Endothelial cell of umbilical vein (primary cell): ENCODE measurements around the gene CCDC70. TPM values are rescaled to one million over a fixed set of nuclear protein-coding genes. Genes with fewer than 3 reads are reported as not detected.

ENCODE experiments used
- BruUV-seq: library from RNA; stranded (reverse); fragments of 400-500 nt; replicated peaks from 2 replicates; lab custom pipeline; 2021; lab: Mats Ljungman, UMichigan
- CTCF ChIA-PET: fragments of 300-600, 350-600 bp; sonication (Branson Sonifier 250); formaldehyde crosslinking; loops from one replicate; lab custom pipeline; 2021; ENCODE audit warnings: antibody characterized with exemption, inconsistent platforms; lab: Charles Lee
- POLR2A ChIA-PET: fragments of 300-600, 350-600 bp; sonication (Branson Sonifier 250); formaldehyde crosslinking; loops from one replicate; lab custom pipeline; 2021; ENCODE audit warnings: antibody characterized with exemption, inconsistent platforms; lab: Charles Lee
- DNase-seq: peaks from one replicate; pipeline ENCODE4 v3.0.0-alpha.2; 2011; ENCODE audit warnings: low read depth, low spot score
- FAIRE-seq: peaks from 2 replicates; lab custom pipeline; 2011; peaks lifted over from hg19 to GRCh38; lab: Jason Lieb, UNC
- H2AFZ ChIP-seq: 2 replicates; pipeline ENCODE4 v1.6.0; 2012; ENCODE audit warnings: low read depth, low read length, control low read depth, inconsistent platforms
- H3K27ac ChIP-seq: 2 replicates; pipeline ENCODE4 v1.5.1; 2011; ENCODE audit warnings: low read depth, mild to moderate bottlenecking, control low read depth, low read length, moderate library complexity; ENCODE audit not compliant: insufficient read depth
- H3K27me3 ChIP-seq, 2 experiments: 2 replicates each; pipeline versions ENCODE4 v1.6.0 to v1.6.1; 2011; ENCODE audit warnings: low read length in 2 of 2, mixed read lengths in 1 of 2; ENCODE audit not compliant: control insufficient read depth in 2 of 2, insufficient read depth in 2 of 2
- H3K36me3 ChIP-seq, 2 experiments: 2 replicates in 1 of 2; 3 replicates in 1 of 2; pipeline ENCODE4 v1.5.1; 2011; ENCODE audit warnings: low read length in 2 of 2, mild to moderate bottlenecking in 1 of 2, moderate library complexity in 1 of 2; ENCODE audit not compliant: control insufficient read depth in 2 of 2, insufficient read depth in 2 of 2; ENCODE audit errors: extremely low read depth in 1 of 2
- H3K4me1 ChIP-seq: 3 replicates; pipeline ENCODE4 v1.5.1; 2011; ENCODE audit warnings: mild to moderate bottlenecking, low read length; ENCODE audit not compliant: control insufficient read depth, insufficient read depth; ENCODE audit errors: extremely low read depth
- H3K4me2 ChIP-seq: 2 replicates; pipeline ENCODE4 v1.6.1; 2011; ENCODE audit warnings: low read length, control low read depth, mixed read lengths; ENCODE audit not compliant: insufficient read depth
- H3K4me3 ChIP-seq, 3 experiments: fragments of 200-600 bp in 1 of 3; sonication (generic), shearing (Covaris generic) in 1 of 3; replicated peaks in 1 of 3; 2 replicates each; pipeline ENCODE4 v1.5.1; 2011 to 2016; ENCODE audit warnings: control low read depth in 3 of 3, low read length in 3 of 3, mild to moderate bottlenecking in 2 of 3, inconsistent platforms in 1 of 3, low read depth in 1 of 3, moderate library complexity in 1 of 3; ENCODE audit not compliant: insufficient read depth in 1 of 3
- H3K79me2 ChIP-seq: 2 replicates; pipeline ENCODE4 v1.6.0; 2012; ENCODE audit warnings: low read length, inconsistent platforms; ENCODE audit not compliant: control insufficient read depth, insufficient read depth
- H3K9ac ChIP-seq: replicated peaks from 2 replicates; pipeline ENCODE3; 2011; ENCODE audit warnings: low read length, control low read depth; ENCODE audit not compliant: insufficient read depth; ENCODE audit errors: extremely low read depth
- H3K9me1 ChIP-seq: replicated peaks from 3 replicates; pipeline ENCODE4 v1.6.0; 2011; ENCODE audit warnings: mild to moderate bottlenecking, low read length; ENCODE audit not compliant: control insufficient read depth, insufficient read depth; ENCODE audit errors: extremely low read depth
- H3K9me3 ChIP-seq: replicated peaks from 2 replicates; pipeline ENCODE4 v1.5.1; 2012; ENCODE audit warnings: low read length, inconsistent platforms; ENCODE audit not compliant: control insufficient read depth, insufficient read depth
- H4K20me1 ChIP-seq: replicated peaks from 2 replicates; pipeline ENCODE3; 2011; ENCODE audit warnings: mild to moderate bottlenecking, low read length; ENCODE audit not compliant: control insufficient read depth, insufficient read depth; ENCODE audit errors: extremely low read depth
- CTCF ChIP-seq, 2 donors: IDR thresholded peaks; 1 replicate in 1 of 2; 2 replicates in 1 of 2; pipeline ENCODE4 v1.5.1; 2011; ENCODE audit warnings: low read length in 2 of 2, mild to moderate bottlenecking in 2 of 2, moderate library complexity in 2 of 2, control low read depth in 1 of 2, inconsistent platforms in 1 of 2, low read depth in 1 of 2; ENCODE audit not compliant: insufficient read depth in 1 of 2; ENCODE audit errors: extremely low read depth in 1 of 2
- EZH2 ChIP-seq: IDR thresholded peaks from 2 replicates; pipeline ENCODE4 v1.6.1; 2012; ENCODE audit warnings: borderline replicate concordance, low read depth, mild to moderate bottlenecking, moderate library complexity, low read length, inconsistent platforms; ENCODE audit not compliant: severe bottlenecking
- FOS ChIP-seq: IDR thresholded peaks from 2 replicates; pipeline ENCODE4 v1.6.1; 2011; ENCODE audit warnings: mild to moderate bottlenecking, low read length, moderate library complexity, borderline replicate concordance; ENCODE audit not compliant: insufficient read depth
- GATA2 ChIP-seq: IDR thresholded peaks from 2 replicates; pipeline ENCODE4 v1.7.0; 2011; ENCODE audit warnings: low read depth, mild to moderate bottlenecking, moderate library complexity, mixed read lengths, low read length; ENCODE audit not compliant: insufficient read length, insufficient read depth
- JUN ChIP-seq: IDR thresholded peaks from 2 replicates; pipeline ENCODE4 v1.6.1; 2011; ENCODE audit warnings: borderline replicate concordance, low read depth; ENCODE audit not compliant: insufficient read length, insufficient read depth
- MAX ChIP-seq: IDR thresholded peaks from 2 replicates; pipeline ENCODE4 v1.6.1; 2011; ENCODE audit not compliant: insufficient read depth, insufficient read length
- MYC ChIP-seq: IDR thresholded peaks from one replicate; pipeline ENCODE4 v1.6.1; 2011; ENCODE audit warnings: mild to moderate bottlenecking, low read depth, low read length
- POLR2A ChIP-seq: IDR thresholded peaks from 2 replicates; pipeline ENCODE4 v1.6.1; 2012; ENCODE audit warnings: low read depth, mild to moderate bottlenecking, control low read depth, low read length
- POLR2AphosphoS5 ChIP-seq: IDR thresholded peaks from 2 replicates; pipeline ENCODE4 v1.6.1; 2012; ENCODE audit warnings: low read depth, mild to moderate bottlenecking, control low read depth, low read length, moderate library complexity; ENCODE audit not compliant: insufficient read depth
- dilution Hi-C: fragments of 300-500 bp; cut with MboI; formaldehyde crosslinking; loops from one replicate; pipeline ENCODE4 v1.15.0; 2019; ENCODE audit warnings: low sequenced_read_pairs; ENCODE audit not compliant: extremely low pct_ligation_motif_present
- intact Hi-C: fragments of 100-400 bp; cut with micrococcal nuclease; formaldehyde crosslinking; loops from one replicate; pipeline ENCODE4 v1.10.0; 2022
- polyA plus RNA-seq, 4 experiments: library from polyadenylated mRNA; depleted of rRNA in 3 of 4; stranded (reverse) in 3 of 4; unstranded in 1 of 4; fragments of >200 nt; gene quantifications; 2 replicates each; pipeline versions ENCODE4 v1.2.1 to v1.2.3, GENCODE V29; 2011 to 2012; ENCODE audit warnings: missing spikeins in 1 of 4
- total RNA-seq: library from RNA; stranded (reverse); gene quantifications from 2 replicates; pipeline ENCODE4 v1.2.3, GENCODE V29; 2021

Gene CCDC70
- total and polyA plus RNA-seq, 2 donors (not counting 3 experiments of a cell fraction or from before 2014, with no cell fraction given): not detected

GRCh38 chr13:51873837-51874236 is 12.1 kb downstream of the CCDC70 start:
- H2AFZ ChIP-seq: no peak overlapping the region
- intact Hi-C loops (no loop called here), dilution Hi-C loops (no loop called here)
- H3K4me2 ChIP-seq: no peak overlapping the region
- H3K4me1 ChIP-seq: no peaks in the 10 kb centered on the region
- no peak for FAIRE-seq
- TF ChIP-seq EZH2 (no peak), GATA2 (no peak), POLR2AphosphoS5 (no peak), CTCF (IDR thresholded peaks at IDR 0.05; ENCODE audit: extremely low read depth in 1 of 2, insufficient read depth in 1 of 2, low read depth in 1 of 2, low read length in 2 of 2) (no peak)
- no peaks in the 10 kb centered on the region for H3K36me3 ChIP-seq
- H4K20me1 ChIP-seq: no peaks in the 10 kb centered on the region
- H3K79me2 ChIP-seq: no peaks in the 10 kb centered on the region
- peaks cover 6 to 19% of the 10 kb centered on the region in 2 experiments for H3K27me3 ChIP-seq
- no peaks in the 10 kb centered on the region for H3K9me3 ChIP-seq
- no TSS peak for BruUV-seq
- H3K27ac ChIP-seq: no peak overlapping the region
- H3K9me1 ChIP-seq: no peaks in the 10 kb centered on the region
- H3K9ac ChIP-seq: no peak overlapping the region
- CTCF ChIA-PET: interaction anchor here (1.4 to 1.5 kb wide), 2 partner anchors 22 to 29 kb away, joined by 3 to 5 read pairs; partner anchors contain the start of gene TMEM272
- DNase-seq: no peak
- POLR2A ChIA-PET: no interaction called here
- no peak overlapping the region for H3K4me3 ChIP-seq

GRCh38 chr13:51874651-51875050 is 12.9 kb downstream of the CCDC70 start:
- H3K4me3 ChIP-seq: no peak overlapping the region
- H3K79me2 ChIP-seq: no peaks in the 10 kb centered on the region
- H3K4me1 ChIP-seq: no peaks in the 10 kb centered on the region
- no peak overlapping the region for H3K4me2 ChIP-seq
- H3K9me3 ChIP-seq: no peaks in the 10 kb centered on the region
- TF ChIP-seq MAX (no peak), POLR2A (no peak), MYC (no peak), CTCF (IDR thresholded peaks at IDR 0.05; ENCODE audit: extremely low read depth in 1 of 2, insufficient read depth in 1 of 2, low read depth in 1 of 2, low read length in 2 of 2) (no peak), FOS (no peak), GATA2 (no peak), EZH2 (no peak), JUN (no peak), POLR2AphosphoS5 (no peak)
- no peak overlapping the region for H3K27ac ChIP-seq
- ChIA-PET POLR2A (no interaction called here), CTCF (interaction anchor here (1.5 kb wide), 1 partner anchor 30 kb away, joined by 5 read pairs; the partner anchor contains the start of gene TMEM272)
- no peaks in the 10 kb centered on the region for H4K20me1 ChIP-seq
- dilution Hi-C loops: no loop called here
- H3K9ac ChIP-seq: no peak overlapping the region
- H3K9me1 ChIP-seq: no peaks in the 10 kb centered on the region
- intact Hi-C loops: no loop called here
- no TSS peak for BruUV-seq
- H3K36me3 ChIP-seq: no peaks in the 10 kb centered on the region
- H3K27me3 ChIP-seq: peaks cover 6 to 16% of the 10 kb centered on the region in 2 experiments
- FAIRE-seq: no peak
- DNase-seq: no peak
- H2AFZ ChIP-seq: no peak overlapping the region
